22Rv1 (cell line): ENCODE measurements around the gene ATF6.
"Not testable (repeated sequence)": the region's sequence is repeated elsewhere in the genome, so short reads cannot be mapped to it uniquely, and the experiment has no call there.

Source experiments
- H3K27ac ChIP-seq: fragments of 450-650 bp; 2 replicates; pipeline ENCODE4 v1.5.1; 2017
- CTCF ChIP-seq: fragments of 450-650 bp; IDR thresholded peaks from 2 replicates; pipeline ENCODE4 v1.5.1; 2017; ENCODE audit warnings: mild to moderate bottlenecking
- ZFX ChIP-seq: fragments of 450-650 bp; IDR thresholded peaks from 2 replicates; pipeline ENCODE4 v1.6.1; 2017; ENCODE audit warnings: antibody characterized with exemption, borderline replicate concordance

Gene ATF6

GRCh38 chr1:161722406-161722805, 43.7 kb upstream of the ATF6 start:
- H3K27ac ChIP-seq = no peak overlapping the region
- TF ChIP-seq ZFX = no peak
- TF ChIP-seq CTCF = no peak

GRCh38 chr1:161723459-161724141, 42.5 kb upstream of the ATF6 start:
- TF ChIP-seq ZFX (no peak), CTCF (no peak)
- no peak overlapping the region for H3K27ac ChIP-seq

- not testable (repeated sequence) for H3K27ac ChIP-seq
Measured at GRCh38 chr1:161725258-161725907, 40.7 kb upstream of the ATF6 start.

GRCh38 chr1:161725908-161726472, 40.1 kb upstream of the ATF6 start:
- TF ChIP-seq ZFX = no peak
- no peak for TF ChIP-seq CTCF
- no peak overlapping the region for H3K27ac ChIP-seq

GRCh38 chr1:161726473-161727255, 39.5 kb upstream of the ATF6 start:
- TF ChIP-seq ZFX (no peak), CTCF (no peak)
- no peak overlapping the region for H3K27ac ChIP-seq

GRCh38 chr1:161727256-161727924, 38.7 kb upstream of the ATF6 start:
- no peak overlapping the region for H3K27ac ChIP-seq
- TF ChIP-seq ZFX (no peak), CTCF (no peak)
